Glutamatergic neuron (in vitro differentiated cells): Measurements from ENCODE around the gene FHIT. TPM values are rescaled to one million over a fixed set of nuclear protein-coding genes. Genes with fewer than 3 reads are reported as not detected.

Experiments
- DNase-seq: peaks from one replicate; pipeline ENCODE4 v3.0.0; 2022
- H3K27ac Mint-ChIP-seq: one replicate; pipeline ENCODE4 v1.8.0; 2020; ENCODE audit warnings: mild to moderate bottlenecking, mixed read lengths, inconsistent platforms; ENCODE audit not compliant: unreplicated experiment
- H3K27me3 Mint-ChIP-seq: one replicate; pipeline ENCODE4 v1.8.0; 2020; ENCODE audit warnings: mild to moderate bottlenecking, moderate library complexity, mixed read lengths, inconsistent platforms; ENCODE audit not compliant: unreplicated experiment
- H3K36me3 Mint-ChIP-seq: one replicate; pipeline ENCODE4 v1.8.0; 2020; ENCODE audit warnings: mild to moderate bottlenecking, mixed read lengths, inconsistent platforms; ENCODE audit not compliant: unreplicated experiment
- H3K4me1 Mint-ChIP-seq: one replicate; pipeline ENCODE4 v1.8.0; 2020; ENCODE audit warnings: mild to moderate bottlenecking, low read depth, mixed read lengths, inconsistent platforms; ENCODE audit not compliant: unreplicated experiment
- H3K4me3 Mint-ChIP-seq: one replicate; pipeline ENCODE4 v1.8.0; 2020; ENCODE audit warnings: mild to moderate bottlenecking, mixed read lengths, inconsistent platforms; ENCODE audit not compliant: unreplicated experiment
- H3K9me3 Mint-ChIP-seq: one replicate; pipeline ENCODE4 v1.8.0; 2020; ENCODE audit warnings: mild to moderate bottlenecking, moderate library complexity, mixed read lengths, inconsistent platforms; ENCODE audit not compliant: unreplicated experiment
- CTCF ChIP-seq: fragments of 200-600 bp; sonication (generic); IDR thresholded peaks from one replicate; pipeline ENCODE4 v1.5.0; 2021; ENCODE audit not compliant: partially characterized antibody, unreplicated experiment
- total RNA-seq: library from RNA; stranded (reverse); fragmentation: NEBNext Ultra II Directional; extraction: Animal tissue kit (Norgen Biotek cat#: 25700); gene quantifications from one replicate; pipeline ENCODE4 v1.2.1, GENCODE V29; 2021; ENCODE audit not compliant: unreplicated experiment

Gene FHIT
- total RNA-seq, 1 donor from 2014 or later = 15.2 TPM

- peaks cover 8% of the 10 kb centered on the region for H3K4me1 Mint-ChIP-seq
- H3K27ac Mint-ChIP-seq = no peak overlapping the region
Measured at GRCh38 chr3:59756934-59757333, 1494.3 kb downstream of the FHIT start.

DNA sequence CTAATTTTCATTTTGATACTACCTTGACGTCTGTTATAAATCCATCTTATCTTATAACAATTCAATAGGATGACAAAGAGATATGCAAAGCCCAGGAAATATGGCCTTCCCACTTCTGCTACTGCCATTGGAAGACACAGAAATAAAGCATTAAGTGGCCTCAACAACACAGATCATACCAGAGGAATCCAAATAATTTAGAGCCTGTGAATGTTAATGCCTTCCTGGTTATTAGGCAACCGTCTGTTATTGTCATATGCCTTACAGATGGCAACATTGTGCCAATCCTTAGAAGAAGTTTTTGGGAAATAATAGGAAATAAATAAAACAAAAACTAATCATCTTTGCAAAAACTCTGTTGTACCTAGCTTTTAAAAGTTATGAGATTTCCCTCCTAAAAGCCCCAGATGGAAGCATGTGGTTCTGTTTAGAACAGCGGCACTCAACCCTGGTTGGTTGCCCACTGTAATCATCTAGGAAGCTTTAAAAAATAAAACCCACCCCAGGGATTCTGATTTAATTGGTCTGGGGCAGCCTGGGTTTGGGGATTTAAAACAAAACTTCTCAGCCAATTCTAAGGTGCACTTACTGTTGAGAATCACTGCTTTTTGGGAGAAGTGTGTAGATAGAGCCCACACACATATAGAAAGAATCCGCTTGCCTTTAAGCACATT, 1496.7 kb downstream of the FHIT start:
- H3K27me3 Mint-ChIP-seq = no peaks in the 10 kb centered on the region
- TF ChIP-seq CTCF = no peak
- no peak overlapping the region for H3K4me3 Mint-ChIP-seq
- H3K9me3 Mint-ChIP-seq = no peaks in the 10 kb centered on the region
- peaks cover 8% of the 10 kb centered on the region for H3K4me1 Mint-ChIP-seq
- H3K27ac Mint-ChIP-seq = no peak overlapping the region
- H3K36me3 Mint-ChIP-seq = no peaks in the 10 kb centered on the region
- no peak for DNase-seq

More at GRCh38 chr3:59756934-59757333, 1494.3 kb downstream of the FHIT start:
- DNase-seq = no peak
- Mint-ChIP-seq H3K27me3 (no peaks in the 10 kb centered on the region), H3K36me3 (no peaks in the 10 kb centered on the region), H3K4me3 (no peak overlapping the region), H3K9me3 (no peaks in the 10 kb centered on the region)
- no peak for TF ChIP-seq CTCF

DNA sequence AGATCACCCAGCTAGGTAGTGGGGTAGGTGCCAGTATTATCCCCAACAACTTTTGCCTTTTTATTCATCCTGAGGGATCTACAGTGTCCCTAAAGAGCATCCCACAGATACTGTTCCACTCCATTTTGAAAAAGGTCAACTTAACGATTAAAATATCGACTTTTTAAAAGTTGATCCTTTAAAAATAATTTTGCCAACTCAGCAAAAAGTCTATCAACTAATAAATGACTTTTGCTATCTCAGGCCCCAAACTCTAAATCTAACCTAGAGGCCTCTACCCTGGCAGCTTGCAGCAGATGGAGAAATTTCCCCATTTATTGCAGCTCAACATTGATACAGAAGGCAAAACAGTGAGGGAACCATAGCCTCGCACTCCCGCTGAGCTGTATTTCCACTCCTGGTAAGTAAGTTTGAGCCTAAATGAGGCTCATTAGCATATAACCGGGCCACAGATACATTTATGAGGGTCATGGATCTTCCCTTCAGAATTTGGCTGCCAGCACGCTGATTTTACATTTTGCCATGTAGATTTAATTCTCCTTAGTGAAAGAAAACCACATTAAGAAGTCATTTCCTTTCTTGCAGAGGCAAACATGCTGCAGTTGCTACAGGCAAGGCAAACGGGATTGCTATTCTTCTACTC, 1497.3 kb downstream of the FHIT start:
- Mint-ChIP-seq H3K4me3 (no peak overlapping the region), H3K36me3 (peaks cover 3% of the 10 kb centered on the region), H3K9me3 (no peaks in the 10 kb centered on the region), H3K27ac (no peak overlapping the region), H3K4me1 (peaks cover 8% of the 10 kb centered on the region), H3K27me3 (no peaks in the 10 kb centered on the region)
- no peak for DNase-seq
- TF ChIP-seq CTCF = no peak

GRCh38 chr3:59752925-59753324, 1498.3 kb downstream of the FHIT start:
- H3K9me3 Mint-ChIP-seq = peaks cover 2% of the 10 kb centered on the region
- no peak for DNase-seq
- TF ChIP-seq CTCF = no peak
- peaks cover 8% of the 10 kb centered on the region for H3K4me1 Mint-ChIP-seq
- H3K27me3 Mint-ChIP-seq = no peaks in the 10 kb centered on the region
- peaks cover 5% of the 10 kb centered on the region for H3K36me3 Mint-ChIP-seq
- no peak overlapping the region for H3K4me3 Mint-ChIP-seq
- no peak overlapping the region for H3K27ac Mint-ChIP-seq

DNA sequence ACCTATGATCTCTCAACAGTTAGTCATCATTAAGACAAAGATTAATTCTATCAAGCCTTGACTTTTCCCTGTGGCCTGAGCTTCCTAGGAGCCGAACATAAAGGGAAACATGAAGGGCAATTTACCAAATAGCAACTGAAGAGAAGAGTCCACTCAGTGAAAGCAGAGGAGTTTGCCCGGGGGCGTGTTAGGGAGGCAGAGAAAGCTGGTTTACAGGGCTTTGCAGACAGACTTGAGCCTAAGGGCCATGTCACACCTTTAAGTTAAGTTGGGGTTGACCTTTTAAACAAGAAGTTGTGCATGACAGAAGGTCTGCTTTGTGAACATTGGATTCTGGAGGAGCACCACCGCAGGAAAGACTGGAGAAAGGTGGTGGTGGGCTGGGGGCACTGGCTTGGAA, 1499.6 kb downstream of the FHIT start:
- Mint-ChIP-seq H3K4me1 (peaks cover 8% of the 10 kb centered on the region), H3K4me3 (no peak overlapping the region), H3K27ac (no peak overlapping the region), H3K27me3 (no peaks in the 10 kb centered on the region), H3K36me3 (peaks cover 5% of the 10 kb centered on the region), H3K9me3 (peaks cover 2% of the 10 kb centered on the region)
- TF ChIP-seq CTCF = no peak
- no peak for DNase-seq
